IPS DF 6.9 (cell line): ENCODE results near the gene ASIC2.

Experiments
- DNase-seq: peaks from one replicate; pipeline ENCODE4 v3.0.0-alpha.2; 2013; ENCODE audit warnings: low read depth, low spot score
- H3K27ac ChIP-seq: one replicate; pipeline ENCODE4 v1.5.1; 2013; ENCODE audit warnings: low read length, control low read depth
- H3K27me3 ChIP-seq: 2 replicates; pipeline ENCODE4 v1.6.1; 2013; ENCODE audit warnings: mild to moderate bottlenecking, low read length; ENCODE audit not compliant: control insufficient read depth, insufficient read depth
- H3K36me3 ChIP-seq: 2 replicates; pipeline ENCODE4 v1.6.1; 2013; ENCODE audit warnings: low read length; ENCODE audit not compliant: control insufficient read depth, insufficient read depth
- H3K4me1 ChIP-seq: 2 replicates; pipeline ENCODE4 v1.6.1; 2013; ENCODE audit warnings: low read length; ENCODE audit not compliant: control insufficient read depth, insufficient read depth
- H3K4me3 ChIP-seq: 2 replicates; pipeline ENCODE4 v1.5.1; 2013; ENCODE audit warnings: mild to moderate bottlenecking, low read length
- H3K9me3 ChIP-seq: 2 replicates; pipeline ENCODE4 v1.6.1; 2013; ENCODE audit warnings: low read length, inconsistent platforms; ENCODE audit not compliant: control insufficient read depth, insufficient read depth
- WGBS: extraction: QIAGEN DNeasy Blood & Tissue Kit; methylation state at CpG from one replicate; pipeline ENCODE4 v1.1.7; 2013; ENCODE audit warnings: mixed read lengths, missing lambda C conversion rate; ENCODE audit not compliant: insufficient read length, insufficient coverage; 5-methylcytosine and 5-hydroxymethylcytosine counted together

The ASIC2 gene

DNA sequence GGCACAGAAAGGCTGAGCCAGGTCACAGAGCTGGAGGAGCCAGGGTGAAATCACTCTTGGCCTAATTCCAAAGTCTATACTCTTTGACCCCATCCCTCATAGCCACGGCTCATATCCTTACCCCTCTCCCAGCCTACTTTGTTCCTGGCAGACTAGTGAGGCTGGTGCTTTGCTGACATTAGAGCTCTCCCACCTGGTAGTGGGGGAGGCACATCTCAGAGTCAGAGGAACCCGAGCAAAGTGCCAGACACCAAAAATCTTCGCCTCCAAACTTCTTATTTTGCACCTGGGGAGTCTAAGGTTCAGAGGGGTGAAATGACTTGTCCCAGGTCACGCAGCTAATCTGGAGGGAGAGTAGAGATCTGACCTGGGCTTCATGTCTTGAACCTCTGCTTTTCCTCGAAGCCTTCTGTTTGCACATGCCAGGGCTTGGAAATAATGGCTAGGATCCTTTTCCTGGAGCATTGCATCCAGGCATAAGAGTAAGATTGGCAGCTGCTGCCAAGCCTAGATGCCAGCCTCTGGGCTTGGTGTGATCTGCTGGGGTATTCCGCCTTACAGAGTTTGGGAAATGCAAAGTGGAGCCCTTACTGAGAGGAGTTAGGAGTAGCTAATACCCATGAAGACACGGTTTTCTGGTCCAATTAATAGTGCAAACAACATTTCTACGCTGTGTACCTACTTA, 174.6 kb downstream of the ASIC2 start:
- Histone ChIP-seq H3K4me3 (no peak overlapping the region), H3K9me3 (no peaks in the 10 kb centered on the region), H3K27me3 (no peaks in the 10 kb centered on the region), H3K27ac (no peak overlapping the region), H3K36me3 (no peaks in the 10 kb centered on the region), H3K4me1 (no peaks in the 10 kb centered on the region)
- no CpG with 5 or more reads among the region's 8 CpGs for WGBS
- DNase-seq, result no peak

DNA sequence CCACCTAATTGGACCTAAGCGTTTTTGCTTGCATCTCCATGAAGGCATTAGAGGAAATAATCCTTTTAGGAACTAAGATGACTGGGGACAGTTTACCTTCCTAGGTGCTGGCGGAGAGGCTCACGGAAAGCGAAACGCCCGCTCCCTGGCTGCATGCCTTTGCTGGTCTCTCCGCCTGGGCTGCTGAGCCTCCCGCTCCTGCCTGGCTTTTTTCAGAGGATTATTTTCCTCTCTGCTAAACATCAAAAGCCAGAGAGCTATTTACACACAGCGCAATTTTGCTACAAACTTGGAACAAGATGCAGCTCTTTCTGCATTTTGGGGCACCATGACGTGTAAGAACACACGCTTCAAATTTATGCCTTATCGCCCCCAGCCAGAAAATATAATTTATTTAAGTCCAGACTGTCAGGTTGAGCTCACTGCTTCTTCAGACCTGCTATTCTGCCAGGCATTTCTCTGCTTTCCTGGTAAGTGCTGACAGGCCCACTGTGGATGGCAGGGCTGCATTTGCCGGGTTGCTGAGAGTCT, 177.0 kb downstream of the ASIC2 start:
- no peak for DNase-seq
- H3K27ac ChIP-seq, result no peak overlapping the region
- no peaks in the 10 kb centered on the region for H3K36me3 ChIP-seq
- H3K27me3 ChIP-seq, result no peaks in the 10 kb centered on the region
- no peaks in the 10 kb centered on the region for H3K4me1 ChIP-seq
- no peaks in the 10 kb centered on the region for H3K9me3 ChIP-seq
- no CpG with 5 or more reads among the region's 13 CpGs for WGBS
- no peak overlapping the region for H3K4me3 ChIP-seq

DNA sequence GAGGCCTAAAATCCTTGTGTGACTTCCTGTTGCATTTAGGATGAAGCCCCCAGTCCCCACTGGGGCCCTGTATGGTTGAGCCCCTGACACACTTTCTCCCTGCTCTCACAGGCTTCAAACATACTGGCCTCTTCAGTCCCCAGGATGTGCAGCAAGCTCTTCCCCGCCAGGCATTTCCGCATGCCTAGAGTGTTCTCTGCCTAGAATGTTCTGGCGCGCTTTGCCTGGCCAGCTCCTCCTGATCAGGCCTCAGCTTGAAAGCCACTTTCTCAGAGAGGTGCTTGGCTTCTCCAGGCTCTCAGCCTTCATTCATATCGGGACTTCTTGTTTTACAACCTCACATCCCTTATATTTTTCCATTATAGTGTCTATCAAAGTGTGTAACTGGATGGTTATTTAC, 177.7 kb downstream of the ASIC2 start:
- no peaks in the 10 kb centered on the region for H3K9me3 ChIP-seq
- H3K4me3 ChIP-seq, result no peak overlapping the region
- DNase-seq, result no peak
- no peak overlapping the region for H3K27ac ChIP-seq
- no peaks in the 10 kb centered on the region for H3K36me3 ChIP-seq
- no peaks in the 10 kb centered on the region for H3K4me1 ChIP-seq
- H3K27me3 ChIP-seq, result no peaks in the 10 kb centered on the region
- WGBS, result no CpG with 5 or more reads among the region's 5 CpGs

- H3K4me3 ChIP-seq, result no peak overlapping the region
- no peak overlapping the region for H3K27ac ChIP-seq
- no peak for DNase-seq
- H3K4me1 ChIP-seq, result no peaks in the 10 kb centered on the region
- no peaks in the 10 kb centered on the region for H3K36me3 ChIP-seq
- WGBS, result no CpG with 5 or more reads among the region's 3 CpGs
- no peaks in the 10 kb centered on the region for H3K9me3 ChIP-seq
- no peaks in the 10 kb centered on the region for H3K27me3 ChIP-seq
These were observed 179.1 kb downstream of the ASIC2 start for GRCh38 chr17:33113991-33114370.

DNA sequence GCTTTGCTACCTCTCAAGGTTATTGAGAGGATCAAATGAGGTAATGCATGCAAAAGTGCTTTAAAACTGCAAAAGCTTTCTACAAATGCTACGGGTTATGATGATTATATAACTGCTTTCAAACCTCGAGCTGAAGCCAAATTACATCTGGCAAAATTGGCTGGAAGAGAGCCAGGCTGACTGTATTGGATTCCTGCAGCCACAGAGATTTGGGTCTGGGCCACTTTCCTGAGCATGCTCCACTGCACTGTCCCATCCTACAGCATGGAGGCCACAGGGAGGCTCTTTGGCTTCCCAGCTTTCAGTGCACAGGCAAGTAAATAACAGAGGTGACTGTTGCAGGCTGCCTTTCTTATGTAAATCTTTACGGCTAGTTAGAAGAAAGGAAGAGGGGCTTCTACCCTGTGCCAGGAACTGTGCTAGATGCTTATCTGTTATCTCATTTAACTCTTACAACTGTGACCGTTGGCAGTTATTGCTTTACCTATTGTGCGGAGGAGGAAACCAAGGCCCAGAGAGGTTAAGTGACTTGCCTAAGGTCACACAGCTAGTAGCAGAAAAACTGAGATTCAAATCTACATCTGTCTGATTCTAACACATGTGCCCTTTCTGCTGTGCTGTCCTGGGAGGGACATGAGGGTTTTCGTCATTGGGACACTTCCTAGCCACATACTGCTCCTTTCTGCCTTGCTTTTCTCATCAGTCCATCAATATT, 179.7 kb downstream of the ASIC2 start:
- H3K9me3 ChIP-seq, result no peaks in the 10 kb centered on the region
- DNase-seq, result no peak
- no peak overlapping the region for H3K4me3 ChIP-seq
- no peaks in the 10 kb centered on the region for H3K27me3 ChIP-seq
- H3K27ac ChIP-seq, result no peak overlapping the region
- no CpG with 5 or more reads among the region's 6 CpGs for WGBS
- no peaks in the 10 kb centered on the region for H3K36me3 ChIP-seq
- H3K4me1 ChIP-seq, result no peaks in the 10 kb centered on the region

GRCh38 chr17:33112763-33113162, 180.3 kb downstream of the ASIC2 start:
- no peak for DNase-seq
- no CpG with 5 or more reads among the region's 4 CpGs for WGBS
- no peaks in the 10 kb centered on the region for H3K27me3 ChIP-seq

DNA sequence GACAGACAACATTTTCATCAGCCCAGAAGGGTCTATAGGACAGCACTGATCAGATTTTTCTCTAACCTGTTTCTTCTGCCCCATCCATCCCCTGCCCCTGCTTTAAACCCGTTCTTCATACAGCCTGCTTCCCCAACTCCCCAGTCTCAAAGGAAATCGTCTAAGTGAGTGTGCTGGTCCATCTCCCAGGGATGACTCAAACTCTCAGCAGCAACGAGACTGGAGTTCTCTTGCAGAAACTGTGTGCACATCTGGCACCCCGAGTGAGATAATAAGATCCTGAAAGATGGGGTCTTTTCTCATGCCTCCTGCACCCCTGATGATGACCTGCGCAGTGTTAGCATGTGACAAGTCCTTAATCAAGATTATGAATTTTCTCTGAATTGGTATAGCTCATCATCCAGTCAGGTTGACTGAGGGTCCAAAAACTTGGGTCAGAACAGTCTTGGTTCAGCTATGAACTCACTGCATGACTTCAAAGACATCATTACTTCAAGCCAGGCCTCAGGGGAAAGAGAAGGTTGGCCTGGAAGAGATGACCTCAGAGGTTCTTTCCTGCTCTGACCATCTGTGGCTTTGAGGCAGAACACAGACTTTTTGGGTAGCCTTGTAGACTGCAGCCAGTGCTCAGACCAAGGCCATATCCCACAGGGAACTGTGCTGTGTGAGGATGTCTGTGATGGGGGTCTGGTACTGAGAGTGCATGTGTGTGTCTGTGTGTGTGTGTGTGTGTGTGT, 183.6 kb downstream of the ASIC2 start:
- no peaks in the 10 kb centered on the region for H3K9me3 ChIP-seq
- no peaks in the 10 kb centered on the region for H3K27me3 ChIP-seq
- no peak overlapping the region for H3K4me3 ChIP-seq
- H3K4me1 ChIP-seq, result no peaks in the 10 kb centered on the region
- DNase-seq, result no peak
- no peaks in the 10 kb centered on the region for H3K36me3 ChIP-seq
- WGBS, result no CpG with 5 or more reads among the region's 5 CpGs
- no peak overlapping the region for H3K27ac ChIP-seq

More at GRCh38 chr17:33112763-33113162, 180.3 kb downstream of the ASIC2 start:
- H3K9me3 ChIP-seq, result no peaks in the 10 kb centered on the region
- no peaks in the 10 kb centered on the region for H3K4me1 ChIP-seq
- no peaks in the 10 kb centered on the region for H3K36me3 ChIP-seq
- H3K4me3 ChIP-seq, result no peak overlapping the region
- H3K27ac ChIP-seq, result no peak overlapping the region

DNA sequence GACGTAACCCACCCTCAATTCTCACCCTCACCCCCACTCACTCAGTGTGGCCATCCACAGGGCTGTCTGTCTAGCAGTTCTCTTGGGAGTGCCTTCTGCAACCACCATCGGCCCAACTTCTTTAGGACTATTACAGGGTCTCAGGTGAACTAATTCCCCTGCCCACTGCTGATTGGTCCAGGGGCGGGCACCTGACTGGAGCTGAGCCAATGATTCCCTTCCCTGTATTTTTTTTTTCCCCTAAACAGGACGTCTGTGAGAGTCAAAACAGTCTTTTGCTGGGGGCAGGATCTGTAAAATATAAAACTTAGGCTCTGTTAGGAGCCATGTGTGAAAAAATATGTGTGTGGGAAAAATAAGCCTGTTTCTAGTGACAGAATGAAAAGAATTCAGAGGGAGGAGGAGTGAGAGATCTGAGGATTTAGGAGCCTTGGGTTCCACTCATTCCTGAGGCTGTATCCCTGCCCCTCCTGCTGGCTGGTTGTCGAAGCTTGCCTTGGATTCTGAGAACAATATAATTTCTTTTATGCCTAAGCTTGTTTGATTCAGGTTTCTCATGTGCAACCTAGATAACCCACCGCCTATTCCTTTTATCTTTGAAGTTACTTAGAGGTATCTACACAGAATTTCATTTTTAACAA, 186.4 kb downstream of the ASIC2 start:
- no peak overlapping the region for H3K4me3 ChIP-seq
- H3K27me3 ChIP-seq, result no peaks in the 10 kb centered on the region
- no peak for DNase-seq
- H3K9me3 ChIP-seq, result no peaks in the 10 kb centered on the region
- H3K36me3 ChIP-seq, result no peaks in the 10 kb centered on the region
- no peaks in the 10 kb centered on the region for H3K4me1 ChIP-seq
- H3K27ac ChIP-seq, result no peak overlapping the region
- no CpG with 5 or more reads among the region's 6 CpGs for WGBS

GRCh38 chr17:33105911-33106310, 187.2 kb downstream of the ASIC2 start:
- Histone ChIP-seq H3K4me1 (no peaks in the 10 kb centered on the region), H3K9me3 (no peaks in the 10 kb centered on the region), H3K27ac (no peak overlapping the region), H3K4me3 (no peak overlapping the region), H3K36me3 (no peaks in the 10 kb centered on the region), H3K27me3 (no peaks in the 10 kb centered on the region)
- no peak for DNase-seq
- no CpG with 5 or more reads among the region's 3 CpGs for WGBS

GRCh38 chr17:33099906-33100305, 193.2 kb downstream of the ASIC2 start:
- H3K27me3 ChIP-seq, result no peaks in the 10 kb centered on the region; the same call in 1 of the 2 replicates
- no peak overlapping the region for H3K27ac ChIP-seq
- no peak overlapping the region for H3K4me3 ChIP-seq
- no peaks in the 10 kb centered on the region for H3K4me1 ChIP-seq
- H3K36me3 ChIP-seq, result no peaks in the 10 kb centered on the region
- no peaks in the 10 kb centered on the region for H3K9me3 ChIP-seq
- no CpG with 5 or more reads among the region's 2 CpGs for WGBS
- no peak for DNase-seq
